IMR-90 (cell line): ENCODE data around the gene EFCAB9.

ENCODE experiments used
- BHLHE40 ChIP-seq: fragments of 150-350 bp; IDR thresholded peaks from 2 replicates; pipeline ENCODE4 v1.6.1; 2016; ENCODE audit warnings: mild to moderate bottlenecking, low read depth, low read length
- MAZ ChIP-seq: IDR thresholded peaks from 2 replicates; pipeline ENCODE4 v1.6.1; 2012; ENCODE audit warnings: low read depth, mild to moderate bottlenecking, low read length, improper control_type of control experiment, moderate library complexity, borderline replicate concordance
- POLR2A ChIP-seq: IDR thresholded peaks from 2 replicates; pipeline ENCODE4 v1.6.1; 2012; ENCODE audit warnings: mild to moderate bottlenecking, low read depth, low read length
- RAD21 ChIP-seq: IDR thresholded peaks from 2 replicates; pipeline ENCODE4 v1.6.1; 2012; ENCODE audit warnings: low read length, improper control_type of control experiment
- TF ChIP-seq, protein P1 (sequence below): conservative IDR thresholded peaks from 2 replicates; pipeline ENCODE4 v1.5.1; 2012; ENCODE audit warnings: mild to moderate bottlenecking, low read depth, low read length, improper control_type of control experiment
- TF ChIP-seq, protein P2 (sequence below): fragments of 150-350 bp; IDR thresholded peaks from 2 replicates; pipeline ENCODE4 v1.6.1; 2017; ENCODE audit warnings: mild to moderate bottlenecking, antibody characterized with exemption, low read length, low read depth

DNA sequence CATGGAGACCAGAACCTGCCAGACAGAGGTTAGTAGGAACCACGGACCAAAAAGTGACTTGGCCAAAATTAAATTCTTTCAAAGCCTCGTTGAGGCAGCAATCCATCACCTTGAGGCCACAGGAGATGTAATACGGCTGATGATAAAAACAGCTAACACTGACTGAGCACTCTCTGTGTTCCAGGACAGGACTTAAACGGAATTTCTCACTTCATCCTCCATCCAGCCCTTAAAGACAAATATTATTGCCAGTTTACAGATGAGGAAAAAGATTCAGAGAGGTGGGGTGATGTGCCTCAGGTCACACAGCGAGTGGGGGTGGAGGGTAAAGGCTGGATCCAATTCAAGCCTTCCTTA, 31.0 kb upstream of the EFCAB9 start:
- TF ChIP-seq, protein P1, sequence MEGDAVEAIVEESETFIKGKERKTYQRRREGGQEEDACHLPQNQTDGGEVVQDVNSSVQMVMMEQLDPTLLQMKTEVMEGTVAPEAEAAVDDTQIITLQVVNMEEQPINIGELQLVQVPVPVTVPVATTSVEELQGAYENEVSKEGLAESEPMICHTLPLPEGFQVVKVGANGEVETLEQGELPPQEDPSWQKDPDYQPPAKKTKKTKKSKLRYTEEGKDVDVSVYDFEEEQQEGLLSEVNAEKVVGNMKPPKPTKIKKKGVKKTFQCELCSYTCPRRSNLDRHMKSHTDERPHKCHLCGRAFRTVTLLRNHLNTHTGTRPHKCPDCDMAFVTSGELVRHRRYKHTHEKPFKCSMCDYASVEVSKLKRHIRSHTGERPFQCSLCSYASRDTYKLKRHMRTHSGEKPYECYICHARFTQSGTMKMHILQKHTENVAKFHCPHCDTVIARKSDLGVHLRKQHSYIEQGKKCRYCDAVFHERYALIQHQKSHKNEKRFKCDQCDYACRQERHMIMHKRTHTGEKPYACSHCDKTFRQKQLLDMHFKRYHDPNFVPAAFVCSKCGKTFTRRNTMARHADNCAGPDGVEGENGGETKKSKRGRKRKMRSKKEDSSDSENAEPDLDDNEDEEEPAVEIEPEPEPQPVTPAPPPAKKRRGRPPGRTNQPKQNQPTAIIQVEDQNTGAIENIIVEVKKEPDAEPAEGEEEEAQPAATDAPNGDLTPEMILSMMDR, result no peak
- TF ChIP-seq BHLHE40 (no peak), RAD21 (no peak), POLR2A (no peak), MAZ (no peak)
- TF ChIP-seq, protein P2, sequence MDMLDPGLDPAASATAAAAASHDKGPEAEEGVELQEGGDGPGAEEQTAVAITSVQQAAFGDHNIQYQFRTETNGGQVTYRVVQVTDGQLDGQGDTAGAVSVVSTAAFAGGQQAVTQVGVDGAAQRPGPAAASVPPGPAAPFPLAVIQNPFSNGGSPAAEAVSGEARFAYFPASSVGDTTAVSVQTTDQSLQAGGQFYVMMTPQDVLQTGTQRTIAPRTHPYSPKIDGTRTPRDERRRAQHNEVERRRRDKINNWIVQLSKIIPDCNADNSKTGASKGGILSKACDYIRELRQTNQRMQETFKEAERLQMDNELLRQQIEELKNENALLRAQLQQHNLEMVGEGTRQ, result no peak
